Measurements from ENCODE around the gene GRB14.
"Not testable (repeated sequence)": the region's sequence is repeated elsewhere in the genome, so short reads cannot be mapped to it uniquely, and the experiment has no call there.

The GRB14 gene

DNA sequence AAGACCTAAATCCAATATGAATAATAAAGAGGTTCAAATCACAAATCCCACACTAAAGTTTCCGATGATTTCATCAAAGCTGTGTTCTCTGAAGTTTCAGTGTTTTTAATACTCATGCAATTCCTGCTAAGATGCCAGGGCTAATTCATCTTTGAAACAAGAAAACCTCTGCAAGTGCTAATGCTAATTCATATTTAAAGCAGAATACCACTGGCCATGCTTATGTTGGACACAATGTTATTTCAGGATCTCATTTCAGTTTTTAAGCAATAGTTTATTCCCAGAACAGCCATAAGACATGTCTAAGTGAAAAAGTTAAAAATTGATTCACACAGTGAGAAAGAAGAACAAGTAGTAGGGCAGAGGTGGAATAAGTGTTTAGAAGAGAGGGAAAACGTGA is 62.8 kb downstream of the GRB14 start:
- DNase-seq (ENCODE audit: low read depth in 2 of 2) = no peak

DNA sequence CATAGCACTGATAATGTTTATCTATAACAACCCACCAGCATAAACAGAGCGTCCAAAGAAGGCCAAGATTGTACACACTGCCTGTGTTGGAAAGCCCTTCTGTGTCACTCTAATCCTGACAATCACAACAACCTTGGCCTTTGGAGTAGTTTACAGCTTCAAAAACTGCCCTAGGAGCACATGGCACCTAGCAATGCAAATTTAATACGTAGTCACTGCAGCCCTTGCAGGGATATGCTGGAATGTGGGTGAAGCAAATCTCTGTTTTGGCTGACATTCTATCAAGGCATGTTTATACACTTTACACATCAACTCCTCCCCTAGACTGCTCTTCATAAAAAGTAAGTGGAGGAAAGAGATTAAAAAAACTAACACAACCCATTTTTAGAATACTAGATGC is 66.8 kb downstream of the GRB14 start:
- DNase-seq (ENCODE audit: low read depth in 2 of 2) = no peak

DNA sequence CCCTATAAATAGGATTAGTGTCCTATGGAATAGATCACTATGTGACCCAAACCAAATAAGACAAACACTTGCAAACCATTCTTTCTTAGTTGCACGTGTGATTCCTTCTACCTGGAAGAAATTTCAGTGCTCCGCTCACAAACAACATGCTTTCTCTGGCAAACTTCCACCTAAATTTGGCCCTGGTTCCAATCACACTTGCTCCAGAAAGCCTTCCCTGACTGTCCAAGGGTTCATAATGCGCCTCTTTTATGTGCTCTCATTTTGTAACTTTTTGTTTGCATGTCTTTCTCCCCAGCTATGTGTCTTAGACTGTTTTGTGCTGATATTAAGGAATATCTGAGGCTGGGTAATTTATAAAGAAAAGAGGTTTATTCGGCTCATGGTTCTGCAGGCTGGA is 69.8 kb downstream of the GRB14 start:
- DNase-seq (ENCODE audit: low read depth in 2 of 2) = no peak

DNA sequence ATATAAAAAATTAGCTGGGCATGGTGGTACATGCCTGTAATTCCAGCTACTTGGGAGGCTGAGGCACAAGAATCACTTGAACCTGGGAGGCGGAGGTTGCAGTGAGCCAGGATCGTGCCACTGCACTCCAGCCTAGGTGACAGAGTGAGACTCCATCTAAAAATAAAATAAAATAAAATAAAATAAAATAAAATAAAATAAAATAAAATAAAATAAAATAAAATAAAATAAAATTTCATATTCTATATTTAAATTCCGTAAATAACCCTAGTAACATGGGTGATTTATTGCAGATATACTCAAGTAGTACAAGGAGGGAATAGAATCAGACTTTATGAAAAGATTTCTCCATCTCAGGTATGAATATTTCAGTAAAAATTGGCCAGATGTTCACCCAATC is 71.6 kb downstream of the GRB14 start:
- not testable (repeated sequence) for DNase-seq (ENCODE audit: low read depth in 2 of 2)

DNA sequence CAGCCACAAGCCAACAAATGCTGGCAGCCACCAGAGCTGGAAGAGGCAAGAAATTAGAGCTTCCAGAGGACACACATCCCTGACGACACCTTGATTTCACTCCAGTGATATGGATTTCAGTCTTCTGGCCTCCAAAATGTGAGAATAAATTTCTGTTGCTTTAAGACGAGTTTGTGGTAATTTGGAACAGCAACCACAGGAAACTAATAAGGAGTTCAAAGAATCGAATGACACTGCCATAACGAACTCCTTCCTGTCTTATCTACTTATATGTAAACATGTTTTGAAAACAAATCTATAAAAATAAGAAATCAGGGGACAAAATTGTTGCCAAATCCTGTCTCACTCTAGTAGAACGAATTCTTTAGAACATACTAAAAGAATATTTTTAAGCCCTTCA is 75.8 kb downstream of the GRB14 start:
- DNase-seq (ENCODE audit: low read depth in 2 of 2) = no peak

DNA sequence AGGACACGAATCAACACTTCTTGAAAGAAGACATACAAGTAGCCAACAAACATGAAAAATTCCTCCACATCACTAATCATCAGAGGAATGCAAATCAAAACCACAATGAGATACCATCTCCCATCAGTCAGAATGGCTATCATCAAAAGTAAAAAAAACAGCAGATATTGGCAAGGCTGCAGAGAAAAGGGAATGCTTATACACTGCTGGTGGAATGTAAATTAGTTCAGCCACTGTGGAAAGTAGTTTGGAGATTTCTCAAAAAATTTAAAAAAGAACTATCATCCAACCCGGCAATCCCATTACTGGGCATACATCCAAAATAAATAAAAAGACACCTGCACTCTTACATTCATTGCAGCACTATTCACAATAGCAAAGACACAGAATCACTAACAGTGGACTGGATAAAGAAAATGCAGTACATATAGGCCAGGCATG is 78.7 kb downstream of the GRB14 start:
- DNase-seq (ENCODE audit: low read depth in 2 of 2) = no peak

DNA sequence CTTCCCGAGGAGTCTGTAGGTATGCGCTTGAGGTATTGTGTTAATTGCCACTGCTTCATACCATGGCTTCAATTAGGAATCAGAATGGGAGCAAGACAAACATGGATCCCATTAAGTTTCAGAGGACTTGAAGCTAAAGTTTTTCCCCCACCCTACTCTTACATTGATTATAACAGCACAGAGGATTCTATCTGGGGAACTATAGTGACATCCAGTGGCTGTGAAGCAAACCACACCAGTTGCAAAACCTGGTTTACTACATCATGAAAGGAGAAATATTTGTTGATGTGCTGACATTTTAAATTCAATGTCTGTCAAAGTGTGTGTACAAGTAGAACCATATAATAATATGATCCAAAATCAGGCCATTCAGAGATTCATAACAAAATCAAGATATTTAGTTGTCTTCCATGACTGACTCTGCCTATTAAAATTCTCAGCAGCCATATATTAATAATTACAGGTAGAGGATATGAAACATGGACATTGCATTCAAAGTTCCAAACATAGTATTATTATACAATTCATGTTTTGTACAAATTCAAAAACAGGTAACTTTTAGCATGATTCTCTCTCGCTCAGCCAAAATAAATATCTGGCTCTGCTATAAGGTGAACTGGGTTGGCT is 82.9 kb downstream of the GRB14 start:
- no peak for DNase-seq (ENCODE audit: low read depth in 2 of 2)

DNA sequence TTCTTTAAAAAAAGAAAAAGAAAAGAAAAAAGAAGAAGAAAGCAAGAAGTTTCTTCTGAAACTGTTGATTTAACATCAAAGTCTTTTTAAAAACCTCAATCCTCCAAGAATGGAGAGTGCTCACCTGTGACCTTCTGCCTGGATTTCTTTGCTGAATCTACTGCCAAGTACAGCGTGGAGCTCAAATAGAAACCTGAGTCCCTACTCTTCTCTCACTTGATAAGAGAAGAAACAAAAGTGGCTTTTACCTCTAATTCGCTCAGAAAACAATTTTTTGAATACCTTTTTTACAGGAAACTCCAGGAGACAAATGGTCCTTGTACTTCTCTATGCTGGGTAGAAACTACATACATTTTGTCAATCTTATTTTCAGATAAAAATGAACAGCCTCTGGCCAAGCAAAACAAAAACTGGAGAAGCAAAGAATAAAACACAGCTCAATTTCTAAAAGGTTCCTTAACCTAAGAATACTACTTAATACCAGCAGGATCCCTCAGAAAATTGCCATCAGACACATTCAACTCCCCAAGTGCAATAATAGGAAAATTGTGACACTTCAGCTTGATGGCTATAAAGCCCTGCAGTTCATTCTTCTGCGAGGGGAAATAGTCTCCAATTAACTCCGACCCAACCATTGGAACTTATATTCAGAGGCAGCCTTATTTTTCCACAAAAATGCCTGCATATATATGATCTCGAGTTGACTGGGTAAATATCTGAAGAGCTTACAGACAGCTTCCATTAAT is 85.8 kb downstream of the GRB14 start:
- DNase-seq (ENCODE audit: low read depth in 2 of 2) = no peak

DNA sequence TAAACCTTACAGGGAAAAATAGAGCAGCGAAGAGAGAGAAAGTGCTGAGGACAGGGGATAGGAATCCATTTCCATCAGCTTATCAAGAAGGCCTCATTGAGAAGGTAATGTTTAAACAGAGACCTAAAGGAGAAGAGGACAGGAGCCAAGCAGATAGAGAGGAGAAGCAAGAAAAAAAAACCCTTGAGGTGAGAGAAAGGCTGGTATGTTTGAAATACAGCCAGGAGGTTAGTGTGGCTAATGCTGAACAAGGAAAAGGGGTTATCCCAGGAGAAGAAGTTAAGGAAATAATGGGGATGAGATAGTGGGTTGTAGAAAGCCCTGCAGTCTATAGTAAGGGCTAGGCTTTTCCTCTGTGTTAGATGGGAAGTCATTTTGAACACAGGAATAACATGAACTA is 90.8 kb downstream of the GRB14 start:
- DNase-seq (ENCODE audit: low read depth in 2 of 2) = no peak

DNA sequence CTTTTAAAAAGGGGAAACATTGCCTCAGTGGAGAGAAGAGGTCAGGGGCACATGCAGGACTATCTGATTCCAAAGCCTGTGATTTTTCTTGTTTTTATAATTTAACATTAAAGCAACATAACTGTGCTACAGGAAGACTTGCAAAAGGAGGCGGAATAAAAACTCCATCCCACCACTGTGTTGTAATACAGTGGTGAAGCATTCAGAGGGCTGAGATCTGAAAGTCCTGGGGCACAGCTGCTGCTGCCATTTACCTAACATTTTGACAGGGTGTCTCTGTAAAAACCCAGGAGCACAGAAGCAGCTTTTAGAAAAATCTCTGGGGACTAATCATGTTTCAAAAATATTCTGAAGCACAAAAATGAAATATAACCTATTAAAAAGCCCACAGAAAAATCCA is 97.6 kb downstream of the GRB14 start:
- DNase-seq (ENCODE audit: low read depth in 2 of 2) = no peak

DNA sequence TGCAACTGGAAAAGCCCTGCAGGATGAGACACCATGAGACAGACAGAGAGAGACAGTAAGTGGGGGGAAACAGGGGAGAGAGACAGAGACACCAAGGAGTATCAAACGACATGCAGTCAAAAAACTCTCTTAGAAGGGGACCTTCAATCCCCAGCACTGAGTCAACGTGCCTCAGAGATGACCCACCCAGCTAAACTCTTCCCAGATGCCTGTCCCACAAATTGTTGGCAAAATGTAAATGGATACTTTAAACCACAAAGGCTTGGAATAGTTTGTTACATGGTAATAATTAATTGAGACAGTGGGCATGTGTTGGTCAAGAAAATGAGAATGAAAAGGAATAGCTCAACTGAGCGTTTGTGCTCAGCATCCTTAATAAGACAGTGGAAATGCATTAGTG is 98.3 kb downstream of the GRB14 start:
- DNase-seq (ENCODE audit: low read depth in 2 of 2) = no peak

DNA sequence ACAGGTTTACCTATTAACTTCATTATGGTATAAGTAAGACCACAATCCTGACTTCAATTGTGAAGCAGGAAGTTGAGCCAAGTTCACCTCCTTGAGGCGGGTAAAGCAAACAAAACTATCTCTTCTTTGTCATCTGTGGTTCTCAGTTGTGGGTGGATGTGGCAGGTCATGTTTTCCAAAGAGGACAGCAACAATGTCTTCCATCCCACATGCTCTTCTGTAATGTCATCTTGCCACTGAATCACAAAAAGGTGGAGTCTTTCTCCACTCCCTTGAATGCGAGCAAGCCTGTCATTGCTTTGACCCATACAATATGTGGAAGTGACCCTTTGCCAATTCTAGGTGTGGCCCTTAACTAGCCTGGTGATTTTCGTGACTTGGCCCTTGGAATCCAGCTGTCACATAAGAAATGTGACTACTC is 98.7 kb downstream of the GRB14 start:
- no peak for DNase-seq (ENCODE audit: low read depth in 2 of 2)

DNA sequence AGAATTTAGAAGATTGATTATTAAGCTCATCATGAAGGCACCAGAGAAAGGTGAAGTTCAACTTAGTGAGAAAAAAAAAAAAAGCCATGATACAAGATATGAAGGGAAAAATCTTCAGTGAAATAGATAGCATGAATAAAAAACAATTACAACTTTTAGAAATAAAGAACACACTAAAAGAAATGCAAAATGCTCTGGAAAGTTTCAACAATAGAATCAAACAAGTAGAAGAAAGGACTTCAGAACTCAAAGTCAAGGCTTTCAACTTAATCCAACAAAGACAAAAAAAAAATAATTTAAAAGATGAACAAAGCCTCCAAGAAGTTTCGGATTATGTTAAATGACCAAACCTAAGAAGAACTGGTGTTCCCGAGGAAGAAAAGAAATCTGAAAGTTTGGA is 105.5 kb downstream of the GRB14 start:
- DNase-seq (ENCODE audit: low read depth in 2 of 2) = no peak

DNA sequence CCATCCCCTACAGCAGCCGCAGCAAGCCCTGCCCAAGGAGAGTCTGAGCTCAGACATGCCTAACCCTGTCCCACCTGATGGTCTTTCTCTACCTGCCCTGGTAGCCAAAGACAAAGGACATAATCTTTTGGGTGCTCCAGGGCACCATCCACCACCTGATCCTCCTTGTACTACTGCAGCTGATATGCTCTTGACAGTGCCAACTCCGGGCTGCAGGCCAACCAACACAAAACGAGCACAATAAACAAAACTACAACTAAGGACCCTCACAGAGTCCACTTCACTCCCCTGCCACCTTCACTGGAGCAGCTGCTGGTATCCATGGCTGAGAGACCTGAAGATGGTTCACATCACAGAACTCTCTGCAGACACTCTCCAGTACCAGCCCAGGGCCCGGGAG is 106.3 kb downstream of the GRB14 start:
- DNase-seq (ENCODE audit: low read depth in 2 of 2) = no peak

DNA sequence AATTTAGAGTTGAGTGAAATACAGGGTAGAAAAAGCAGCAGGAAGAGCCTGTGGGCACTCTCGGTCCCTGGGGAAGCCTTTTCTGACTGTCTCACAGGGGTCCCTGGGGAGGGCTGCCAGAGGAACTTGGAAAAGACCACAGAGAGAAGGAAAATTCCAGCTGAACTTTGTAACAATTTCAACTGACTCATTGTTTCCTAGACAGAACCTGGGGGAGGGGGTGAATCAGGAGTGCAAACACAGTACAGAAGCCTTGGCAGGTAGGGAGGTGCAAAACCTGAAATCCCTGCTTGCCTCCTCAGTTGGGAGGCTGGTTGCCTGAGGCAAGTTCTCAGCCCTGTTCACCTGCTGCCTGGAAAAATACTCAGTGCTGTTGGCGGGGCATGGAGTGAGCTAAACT is 106.8 kb downstream of the GRB14 start:
- DNase-seq (ENCODE audit: low read depth in 2 of 2) = no peak

DNA sequence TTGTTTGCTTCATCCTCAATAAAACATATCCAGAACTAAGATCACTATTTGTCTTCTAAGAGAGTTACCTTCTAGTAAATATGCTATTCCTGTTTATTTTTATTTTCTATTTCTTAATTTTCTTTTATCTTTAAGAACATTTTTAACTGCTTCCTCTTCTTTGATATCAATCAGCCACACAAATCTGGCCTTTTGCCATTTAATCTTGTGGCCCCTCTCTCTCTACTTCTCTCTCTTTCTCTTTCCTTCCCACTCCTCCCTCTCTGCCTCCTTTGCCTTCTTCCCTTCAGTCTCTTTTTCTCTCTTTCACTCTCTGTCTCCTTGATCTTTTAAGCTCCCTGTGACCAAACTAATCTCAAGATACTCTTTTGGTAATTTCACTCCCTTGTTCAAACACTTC is 108.4 kb downstream of the GRB14 start:
- no peak for DNase-seq (ENCODE audit: low read depth in 2 of 2)

DNA sequence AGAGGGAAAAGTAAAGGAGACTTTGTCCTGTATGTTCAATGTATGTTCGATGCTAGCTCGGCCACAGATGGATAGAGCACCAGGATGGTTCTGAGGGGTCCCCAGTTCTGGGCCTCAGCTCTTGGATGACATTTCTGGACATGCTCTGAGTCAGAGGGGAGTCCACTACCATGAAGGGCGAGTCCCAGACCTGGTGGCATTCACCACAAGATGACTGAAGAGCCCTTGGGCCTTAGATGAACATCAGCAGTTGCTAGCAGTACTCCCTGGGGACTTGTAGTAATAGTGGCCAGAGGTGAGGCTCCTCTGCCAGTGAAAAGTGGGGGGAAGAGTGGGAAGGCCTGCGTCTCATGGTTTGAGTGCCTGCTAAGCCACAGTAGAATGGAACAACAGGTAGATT is 109.5 kb downstream of the GRB14 start:
- DNase-seq (ENCODE audit: low read depth in 2 of 2) = no peak

DNA sequence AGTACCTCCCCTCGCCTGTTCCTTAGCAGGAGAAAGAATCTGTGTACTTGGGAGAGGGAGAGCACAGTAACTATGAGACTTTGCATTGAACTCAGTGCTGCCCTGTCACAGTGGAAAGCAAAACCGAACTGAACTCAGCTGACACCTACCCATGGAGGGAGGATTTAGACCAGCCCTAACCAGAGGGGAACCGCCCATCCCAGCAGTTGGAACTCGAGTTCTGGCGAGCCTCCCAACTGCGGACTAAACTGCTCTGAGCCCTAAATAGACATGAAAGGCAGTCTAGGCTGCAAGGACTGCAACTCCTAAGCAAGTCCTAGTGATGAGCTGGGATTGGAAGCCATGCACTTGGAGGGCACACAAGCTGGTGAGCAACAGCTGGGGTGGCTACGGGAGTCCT is 110.4 kb downstream of the GRB14 start:
- DNase-seq (ENCODE audit: low read depth in 2 of 2) = no peak

DNA sequence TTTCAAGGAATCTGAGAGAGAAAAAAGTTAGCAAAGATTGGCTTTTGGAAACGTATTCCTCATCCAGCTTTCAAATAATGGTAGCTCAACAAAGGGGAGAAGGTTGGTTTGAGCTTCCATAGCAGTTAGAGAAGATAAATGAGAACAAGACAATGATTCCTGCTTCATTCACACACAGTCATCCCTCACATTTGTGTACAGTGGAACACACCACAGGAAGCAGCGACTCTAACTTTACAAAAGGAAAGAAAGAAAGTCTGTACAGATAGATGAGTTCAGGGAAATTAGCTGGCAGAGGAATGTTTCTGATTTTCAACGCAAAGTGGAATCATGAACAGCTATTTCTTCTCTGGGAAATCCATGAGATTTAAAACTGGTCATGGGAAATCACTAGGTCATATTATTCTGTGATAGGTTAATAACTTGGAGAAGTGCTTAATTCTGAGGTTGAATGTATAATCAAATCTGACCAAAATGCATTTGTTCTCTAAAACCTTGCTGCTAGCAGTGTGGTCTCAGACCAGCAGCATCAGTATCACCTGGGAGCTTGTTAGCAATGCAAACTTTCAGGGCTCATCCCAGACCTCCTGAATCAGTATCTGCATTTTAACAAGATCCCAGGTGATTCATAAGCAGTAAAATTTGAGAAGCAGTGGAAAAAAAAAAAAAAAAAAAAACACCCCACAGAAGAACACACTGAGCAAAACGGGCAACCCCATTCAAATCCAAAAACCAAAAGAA is 112.0 kb downstream of the GRB14 start:
- DNase-seq (ENCODE audit: low read depth in 2 of 2) = no peak

DNA sequence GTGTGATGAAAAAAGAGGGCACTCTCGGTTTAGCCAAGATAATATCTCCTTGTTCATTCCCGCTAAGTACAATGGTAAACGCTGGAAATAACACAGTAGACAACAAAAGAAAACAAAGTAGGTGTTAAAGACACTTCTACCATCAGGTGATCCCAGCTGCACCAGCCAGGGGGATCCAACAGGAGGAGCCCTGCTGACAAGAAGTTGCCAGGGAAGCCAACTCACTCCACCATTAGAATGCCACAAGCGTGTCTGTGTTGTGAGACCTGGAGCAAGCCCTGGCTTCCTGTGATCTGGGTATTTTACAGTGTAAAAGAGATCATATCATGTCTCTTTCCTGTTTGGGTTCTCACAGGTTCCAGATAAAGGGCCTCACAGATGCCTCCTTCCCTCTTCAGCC is 117.0 kb downstream of the GRB14 start:
- DNase-seq (ENCODE audit: low read depth in 2 of 2) = no peak

DNA sequence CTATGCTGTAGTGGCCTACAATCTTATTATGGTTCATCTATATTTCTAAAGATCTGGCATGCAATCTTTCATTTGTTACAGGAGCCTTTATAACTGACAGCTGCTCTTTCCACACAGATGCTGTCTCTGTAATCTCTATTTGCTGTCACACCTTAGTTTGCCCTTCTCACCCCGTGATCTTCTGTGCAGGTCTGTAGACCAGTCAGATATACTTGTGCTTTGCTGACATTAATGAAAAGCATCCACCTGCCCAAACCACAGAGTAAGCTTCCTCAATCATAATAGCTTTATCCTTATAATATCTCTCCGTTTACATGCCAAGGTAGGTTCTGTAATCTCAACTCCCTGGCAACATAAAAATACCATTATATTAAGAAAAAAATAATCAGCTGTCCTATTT is 122.4 kb downstream of the GRB14 start:
- DNase-seq (ENCODE audit: low read depth in 2 of 2) = no peak

DNA sequence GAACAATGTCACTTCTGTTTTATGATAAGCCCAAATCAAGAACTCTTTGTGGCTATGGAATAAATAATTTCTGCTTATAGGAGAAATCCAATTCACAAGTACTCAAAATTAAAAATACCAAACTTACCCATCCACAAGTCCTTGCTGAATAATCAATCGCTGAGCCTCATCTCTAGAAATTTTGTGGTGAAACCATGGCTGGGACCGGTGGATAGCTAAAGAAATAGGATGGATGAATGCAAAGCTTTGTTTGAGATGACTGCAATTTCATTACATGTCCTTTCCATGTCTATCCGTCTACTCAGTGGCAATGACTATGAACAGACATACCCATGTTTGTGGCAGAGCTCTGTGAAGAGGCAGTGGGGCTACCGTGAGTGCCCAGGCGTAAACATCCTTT is 124.4 kb downstream of the GRB14 start:
- DNase-seq (ENCODE audit: low read depth in 2 of 2) = no peak

DNA sequence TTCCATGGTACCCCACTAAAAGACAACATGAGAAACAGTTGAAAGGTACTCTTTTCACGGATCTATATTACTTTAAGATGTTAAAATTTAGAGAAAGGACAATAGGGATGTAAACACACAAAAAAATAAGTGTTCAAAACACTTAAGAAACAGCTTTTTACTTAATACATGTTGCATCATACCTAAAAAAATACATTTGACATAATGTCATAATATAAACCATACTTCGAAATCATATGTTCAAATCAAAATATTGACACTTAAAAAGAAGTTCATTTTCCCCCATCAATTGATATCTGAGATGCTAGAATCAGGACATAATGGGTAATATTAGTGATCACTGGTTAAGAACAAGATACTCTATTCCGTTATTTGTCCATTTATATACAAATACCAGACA is 124.9 kb downstream of the GRB14 start:
- DNase-seq (ENCODE audit: low read depth in 2 of 2) = no peak

All from stimulated activated CD4-positive, alpha-beta T cell treated with anti-CD3 and anti-CD28 coated beads, Interleukin-15, amount 100 ng/mL, for 48 hours (primary cell).